Measurements from ENCODE around the gene BTLA.
"Not testable (repeated sequence)": the region's sequence is repeated elsewhere in the genome, so short reads cannot be mapped to it uniquely, and the experiment has no call there.

Gene BTLA

DNA sequence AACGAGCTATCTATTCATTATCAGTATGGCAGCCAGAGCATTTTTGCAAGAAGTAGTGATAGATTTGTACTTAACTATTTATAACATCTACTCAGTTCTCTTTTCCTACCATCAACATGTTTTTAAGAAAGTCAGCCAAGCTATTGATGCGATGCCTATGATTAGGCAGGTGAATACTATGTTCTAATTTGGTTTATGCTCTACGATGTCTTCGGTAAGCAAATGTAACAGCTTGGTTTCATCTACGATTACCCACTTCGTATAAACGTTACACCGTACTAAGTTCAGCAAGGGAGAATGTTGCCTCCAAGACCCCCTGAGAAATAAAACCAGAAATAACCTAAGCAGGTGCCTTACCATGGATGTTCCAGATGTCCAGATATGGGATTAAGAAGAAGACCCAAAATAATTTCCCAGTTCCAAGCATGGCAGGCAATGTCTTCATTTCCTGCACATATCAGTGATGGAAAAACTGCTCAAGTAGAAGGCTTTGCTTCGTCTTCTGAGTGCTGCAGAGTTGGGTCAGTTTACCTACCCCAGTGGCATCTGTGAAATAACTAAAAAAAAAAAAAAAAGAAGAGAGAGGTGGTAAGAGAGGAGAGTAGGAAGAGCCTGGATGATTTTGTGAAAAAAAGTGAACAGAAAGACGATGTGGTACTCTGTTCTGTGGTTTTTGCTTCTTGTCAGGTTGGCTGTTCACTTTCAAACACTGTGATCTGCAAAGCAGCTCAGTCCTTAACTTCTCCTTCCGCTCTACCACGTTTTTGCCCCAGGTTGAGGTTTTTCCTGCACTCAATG, at the start of gene BTLA:
Gene BTLA (minus strand): TSS at position 559 of the 798 bp plus-strand sequence. CDS start 114 bp downstream, at position 445.
- no peak for DNase-seq

GRCh38 chr3:112546216-112546759, 47.0 kb upstream of the BTLA start:
- DNase-seq, result no peak

GRCh38 chr3:112539825-112540650, 40.8 kb upstream of the BTLA start:
- no peak for DNase-seq

GRCh38 chr3:112531358-112531781, 32.1 kb upstream of the BTLA start:
- DNase-seq, result no peak

GRCh38 chr3:112530573-112530972, 31.3 kb upstream of the BTLA start:
- no peak for DNase-seq

DNA sequence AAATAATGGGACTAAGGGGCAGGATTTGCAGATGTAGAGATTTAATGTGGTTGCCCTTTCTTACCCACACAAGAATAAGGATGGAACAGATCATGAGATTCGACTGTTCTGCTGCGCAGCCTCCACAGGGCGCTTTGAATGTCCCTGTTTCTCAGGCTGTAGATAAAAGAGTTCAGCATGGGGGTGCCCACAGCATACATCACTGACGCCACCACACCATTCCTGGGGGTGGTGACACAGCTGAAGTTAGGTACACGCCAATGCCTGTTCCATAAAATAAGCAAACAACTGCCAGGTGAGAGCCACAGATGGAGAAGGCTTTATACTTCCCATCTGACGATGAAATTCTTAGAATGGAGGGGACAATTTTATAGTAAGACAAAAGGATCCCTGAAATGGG, 24.9 kb upstream of the BTLA start:
- not testable (repeated sequence) for DNase-seq

DNA sequence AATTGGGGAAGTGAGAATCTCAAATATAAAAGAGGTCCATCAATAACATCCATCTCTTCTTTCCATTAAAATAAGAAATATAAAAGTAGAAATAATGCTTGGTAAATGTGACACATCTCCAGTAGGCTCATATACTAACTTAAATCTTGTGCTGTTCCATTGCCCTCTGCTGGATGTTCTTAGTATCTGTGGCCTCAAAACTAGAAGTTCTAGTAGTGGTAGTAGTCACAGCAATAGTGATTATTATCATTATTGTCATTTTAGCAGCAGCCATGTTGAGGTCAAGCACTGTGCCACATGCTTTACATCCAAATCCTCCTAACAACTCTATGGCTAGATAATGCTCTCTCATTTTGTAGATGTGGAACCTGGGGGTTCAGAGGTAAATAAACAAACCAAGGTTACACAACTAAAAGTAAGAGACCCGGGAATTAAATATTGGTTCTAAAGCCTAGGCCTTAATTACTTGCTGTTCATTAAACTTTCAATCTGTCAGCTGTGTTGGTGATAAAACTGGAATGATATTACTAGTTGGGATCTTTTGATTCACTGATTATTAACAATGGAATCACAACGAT, 20.2 kb upstream of the BTLA start:
- no peak for DNase-seq

DNA sequence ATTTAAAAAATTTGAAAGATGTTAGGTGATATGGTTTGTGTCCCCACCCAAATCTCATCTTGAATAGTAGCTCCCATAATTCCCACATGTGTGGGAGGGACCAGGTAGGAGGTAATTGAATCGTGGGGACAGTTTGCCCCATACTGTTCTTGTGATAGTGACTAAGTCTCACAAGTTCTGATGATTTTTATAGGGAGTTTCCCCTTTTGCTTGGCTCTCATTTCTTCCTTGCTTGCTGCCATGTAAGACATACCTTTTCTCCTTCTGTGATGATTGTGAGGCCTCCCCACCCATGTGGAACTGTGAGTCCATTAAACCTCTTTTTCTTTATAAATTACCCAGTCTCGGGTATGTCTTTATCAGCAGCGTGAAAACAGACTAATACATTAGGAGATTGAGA, 19.7 kb upstream of the BTLA start:
- DNase-seq, result not testable (repeated sequence)

DNA sequence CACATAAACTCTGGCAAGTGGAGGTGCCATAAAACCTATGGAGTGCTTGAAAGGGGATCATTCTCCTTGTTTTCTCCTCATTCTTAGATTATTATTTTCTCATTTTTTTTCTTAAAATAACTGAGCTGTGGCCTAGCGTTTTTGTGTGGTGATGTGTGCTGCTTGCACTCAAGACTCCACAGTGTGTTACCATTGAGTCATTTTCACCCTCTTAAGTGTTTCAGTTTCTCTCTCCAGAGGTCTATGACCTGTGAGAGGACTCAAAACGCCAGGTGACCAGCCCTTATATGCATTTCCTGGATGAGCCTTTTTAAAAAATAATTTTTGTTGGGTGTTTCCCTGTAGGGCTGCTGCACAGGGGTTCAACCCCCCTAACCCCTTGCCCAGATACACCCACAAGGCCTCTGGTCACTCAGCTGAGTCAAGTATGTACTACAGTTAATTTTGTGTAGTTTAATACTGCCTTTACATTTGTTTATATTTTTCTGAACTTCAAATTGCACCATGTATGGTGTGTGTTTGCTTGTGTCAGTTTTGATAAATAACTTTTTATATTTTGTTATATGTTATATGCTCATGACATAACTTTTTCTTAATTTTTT, 15.4 kb upstream of the BTLA start:
- DNase-seq, result no peak

DNA sequence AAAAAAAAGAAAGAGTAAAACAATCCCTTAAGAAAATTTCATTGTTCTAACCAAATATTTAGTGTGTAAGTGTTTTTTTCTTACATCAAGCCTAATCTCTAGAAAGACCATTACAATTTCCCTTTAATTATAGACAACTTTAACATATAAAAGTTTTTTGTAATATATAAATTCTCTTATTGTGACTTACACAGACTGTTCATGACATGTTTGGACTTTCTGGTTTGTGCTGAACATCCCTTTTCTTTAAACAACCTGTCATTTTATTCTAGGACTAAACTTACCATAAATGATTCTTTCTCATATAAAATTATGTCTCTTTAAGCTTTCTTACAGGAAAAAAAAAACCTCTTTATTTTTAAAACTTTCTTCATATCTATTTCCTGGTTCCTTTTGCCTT, 13.0 kb upstream of the BTLA start:
- DNase-seq, result no peak

- DNase-seq, result no peak
Observed at GRCh38 chr3:112508860-112509259, 9.6 kb upstream of the BTLA start.

- DNase-seq, result no peak
Observed at GRCh38 chr3:112508261-112508660, 9.0 kb upstream of the BTLA start.

DNA sequence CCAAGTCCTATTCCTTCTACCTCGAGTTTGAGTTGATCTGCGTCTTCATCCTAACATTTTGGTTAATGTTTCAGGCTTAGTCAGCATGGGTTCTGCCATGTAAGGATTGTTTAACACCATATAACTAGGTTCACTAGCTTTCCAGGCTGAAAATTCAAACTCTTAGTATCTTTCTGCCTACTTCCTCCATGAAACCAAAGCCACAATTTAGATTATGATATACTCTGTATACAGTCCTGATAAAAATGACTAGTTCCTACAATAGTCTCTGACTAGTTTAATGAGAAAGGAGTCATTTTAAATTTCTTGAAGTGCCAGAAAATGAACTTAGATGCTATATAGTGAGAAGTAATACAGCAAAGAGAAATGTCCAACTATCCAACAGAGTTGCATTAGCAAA, 6.6 kb upstream of the BTLA start:
- no peak for DNase-seq

- no peak for DNase-seq
Observed at GRCh38 chr3:112504123-112504522, 4.9 kb upstream of the BTLA start.

DNA sequence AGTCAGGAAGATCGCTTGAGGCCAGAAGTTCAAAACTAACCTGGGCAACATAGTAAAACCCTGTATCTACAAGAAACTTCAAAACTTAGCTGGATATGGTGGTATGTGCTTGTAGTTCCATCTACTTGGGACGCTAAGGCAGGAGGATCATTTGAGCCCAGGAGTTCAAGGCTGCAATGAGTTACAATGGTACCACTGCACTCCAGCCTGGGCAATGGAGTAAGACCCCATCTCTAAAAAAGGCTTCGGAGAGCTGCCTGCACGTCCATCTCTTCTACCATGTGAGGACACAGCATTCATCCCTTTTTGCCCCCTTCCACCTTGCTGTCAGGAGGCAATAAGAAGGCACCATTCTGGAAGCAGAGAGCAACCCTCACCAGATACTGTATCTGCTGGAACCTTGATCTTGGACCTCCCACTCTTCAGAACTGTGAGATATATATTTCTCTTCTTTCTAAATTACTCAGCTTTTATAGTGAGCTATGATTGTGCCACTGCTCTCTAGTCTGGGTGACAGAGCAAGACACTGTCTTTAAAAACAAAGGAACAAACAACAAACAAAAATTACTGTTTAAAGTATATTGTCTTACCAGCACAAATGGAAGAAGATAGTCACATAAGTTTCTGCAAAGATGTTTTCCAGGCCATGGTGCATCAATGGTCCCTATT, 4.2 kb upstream of the BTLA start:
- DNase-seq, result no peak

DNA sequence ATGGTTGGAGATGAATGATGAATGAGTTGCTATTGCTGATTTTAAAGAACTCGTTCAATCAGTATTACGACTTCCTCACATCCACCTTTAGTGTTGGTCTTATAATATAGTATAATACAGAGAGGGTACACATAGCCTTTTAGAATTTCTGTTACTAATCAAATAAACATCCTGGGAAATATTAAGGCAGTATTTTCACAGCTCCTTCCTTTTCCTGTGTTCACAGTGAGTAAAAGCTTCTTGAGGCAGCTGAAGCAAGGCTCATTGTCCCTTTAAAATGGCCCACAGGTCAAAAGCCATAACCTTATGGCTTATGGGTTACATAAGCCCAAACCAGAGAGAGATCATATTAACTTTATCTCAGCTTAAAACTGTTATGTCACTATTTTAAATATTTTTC, 1.3 kb upstream of the BTLA start:
- no peak for DNase-seq

- no peak for DNase-seq
Observed at GRCh38 chr3:112497897-112498548, 1.2 kb downstream of the BTLA start.

- no peak for DNase-seq
Observed at GRCh38 chr3:112496366-112497067, 2.8 kb downstream of the BTLA start.

- DNase-seq, result not testable (repeated sequence)
Observed at GRCh38 chr3:112494448-112494767, 4.9 kb downstream of the BTLA start.

GRCh38 chr3:112492124-112492523, 7.1 kb downstream of the BTLA start:
- DNase-seq, result no peak

- no peak for DNase-seq
Observed at GRCh38 chr3:112491373-112491772, 7.9 kb downstream of the BTLA start.

All from islet precursor cell (in vitro differentiated cells).